GM18951 (cell line): ENCODE measurements around the gene WDR18.
"Not testable (repeated sequence)": the region's sequence is repeated elsewhere in the genome, so short reads cannot be mapped to it uniquely, and the experiment has no call there.

Experiments used
- POLR2A ChIP-seq: IDR thresholded peaks from 4 replicates; pipeline ENCODE4 v1.6.1; 2011; ENCODE audit warnings: mild to moderate bottlenecking; ENCODE audit not compliant: insufficient read length, insufficient read depth; ENCODE audit errors: extremely low read depth
- in situ Hi-C: fragments of 300-500 bp; cut with MboI; formaldehyde crosslinking; loops from one replicate; pipeline ENCODE4 v1.12.0; 2022; ENCODE audit warnings: low sequenced_read_pairs, mixed read lengths, inconsistent platforms; ENCODE audit not compliant: unreplicated experiment

WDR18 gene

GRCh38 chr19:1015061-1015781, 31.1 kb downstream of the WDR18 start:
- TF ChIP-seq POLR2A: no peak
- in situ Hi-C loops: no loop called here

- no peak for TF ChIP-seq POLR2A
- in situ Hi-C loops: no loop called here
Measured at GRCh38 chr19:1015782-1016646, 31.9 kb downstream of the WDR18 start.

GRCh38 chr19:1016647-1017114, 32.5 kb downstream of the WDR18 start:
- TF ChIP-seq POLR2A: no peak
- in situ Hi-C loops: no loop called here

GRCh38 chr19:1017115-1017905, 33.2 kb downstream of the WDR18 start:
- TF ChIP-seq POLR2A: no peak
- in situ Hi-C loops: no loop called here

- in situ Hi-C loops: no loop called here
- TF ChIP-seq POLR2A: no peak
Measured at GRCh38 chr19:1017906-1018305, 33.8 kb downstream of the WDR18 start.

- in situ Hi-C loops: no loop called here
- no peak for TF ChIP-seq POLR2A
Measured at GRCh38 chr19:1018393-1018792, 34.2 kb downstream of the WDR18 start.

GRCh38 chr19:1018932-1019615, 34.9 kb downstream of the WDR18 start:
- in situ Hi-C loops: no loop called here
- no peak for TF ChIP-seq POLR2A

GRCh38 chr19:1019616-1019961, 35.4 kb downstream of the WDR18 start:
- no peak for TF ChIP-seq POLR2A
- in situ Hi-C loops: no loop called here

GRCh38 chr19:1019980-1020867, 36.1 kb downstream of the WDR18 start:
- in situ Hi-C loops: no loop called here
- TF ChIP-seq POLR2A: no peak

- peak; percentile 84 for TF ChIP-seq POLR2A
- in situ Hi-C loops: no loop called here
Measured at GRCh38 chr19:1020868-1021425, 36.8 kb downstream of the WDR18 start, which contains the start of gene TMEM259. TSS of gene TMEM259 (minus strand) at chr19:1021123. CDS start at chr19:1020996, 127 bp downstream.

- in situ Hi-C loops: not testable (repeated sequence)
Measured at GRCh38 chr19:1023883-1024188, 39.7 kb downstream of the WDR18 start.

GRCh38 chr19:1025080-1025479, 40.9 kb downstream of the WDR18 start:
- in situ Hi-C loops: not testable (repeated sequence)
